ENCODE measurements around the gene ESYT3. TPM values are rescaled to one million over a fixed set of nuclear protein-coding genes. Genes with fewer than 3 reads are reported as not detected.
"Not testable (repeated sequence)": the region's sequence is repeated elsewhere in the genome, so short reads cannot be mapped to it uniquely, and the experiment has no call there.

The ESYT3 gene
- total RNA-seq, 1 donor, result 0.72 TPM

DNA sequence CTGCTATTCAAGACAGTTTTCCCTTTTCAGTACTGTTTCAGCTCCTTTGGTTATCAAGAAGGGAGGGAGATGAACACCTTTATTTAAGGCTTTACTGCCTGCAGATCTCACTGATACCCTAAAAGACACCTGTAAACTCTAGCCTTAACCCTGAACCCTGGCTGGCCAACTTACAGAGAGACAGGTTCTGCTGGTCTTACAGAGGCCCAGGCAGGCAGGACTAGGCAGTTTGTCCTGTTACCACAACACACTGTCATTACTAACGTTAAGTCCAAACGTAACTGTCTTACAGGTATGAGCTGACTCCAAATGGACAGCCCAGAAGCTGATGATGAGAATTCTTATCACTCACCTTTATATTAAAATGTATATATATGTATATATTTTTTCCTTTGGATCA, 42.1 kb downstream of the ESYT3 start:
- Histone ChIP-seq H2AFZ (ENCODE audit: low read length) (no peak overlapping the region), H3K4me1 (ENCODE audit: insufficient read depth, low read length) (no peaks in the 10 kb centered on the region), H3K4me3 (ENCODE audit: insufficient read depth, low read length) (no peak overlapping the region), H3K9me3 (ENCODE audit: low read depth, low read length) (no peaks in the 10 kb centered on the region), H3K27ac (ENCODE audit: low read depth, low read length) (no peak overlapping the region), H3K36me3 (ENCODE audit: insufficient read depth, low read length) (no peaks in the 10 kb centered on the region), H3K79me2 (ENCODE audit: insufficient read depth, low read length) (no peaks in the 10 kb centered on the region), H4K20me1 (ENCODE audit: insufficient read depth, low read length) (no peaks in the 10 kb centered on the region), H3K4me2 (ENCODE audit: insufficient read depth, low read length) (no peak overlapping the region), H3K27me3 (ENCODE audit: insufficient read depth, low read length) (no peaks in the 10 kb centered on the region)
- TF ChIP-seq, protein P1, sequence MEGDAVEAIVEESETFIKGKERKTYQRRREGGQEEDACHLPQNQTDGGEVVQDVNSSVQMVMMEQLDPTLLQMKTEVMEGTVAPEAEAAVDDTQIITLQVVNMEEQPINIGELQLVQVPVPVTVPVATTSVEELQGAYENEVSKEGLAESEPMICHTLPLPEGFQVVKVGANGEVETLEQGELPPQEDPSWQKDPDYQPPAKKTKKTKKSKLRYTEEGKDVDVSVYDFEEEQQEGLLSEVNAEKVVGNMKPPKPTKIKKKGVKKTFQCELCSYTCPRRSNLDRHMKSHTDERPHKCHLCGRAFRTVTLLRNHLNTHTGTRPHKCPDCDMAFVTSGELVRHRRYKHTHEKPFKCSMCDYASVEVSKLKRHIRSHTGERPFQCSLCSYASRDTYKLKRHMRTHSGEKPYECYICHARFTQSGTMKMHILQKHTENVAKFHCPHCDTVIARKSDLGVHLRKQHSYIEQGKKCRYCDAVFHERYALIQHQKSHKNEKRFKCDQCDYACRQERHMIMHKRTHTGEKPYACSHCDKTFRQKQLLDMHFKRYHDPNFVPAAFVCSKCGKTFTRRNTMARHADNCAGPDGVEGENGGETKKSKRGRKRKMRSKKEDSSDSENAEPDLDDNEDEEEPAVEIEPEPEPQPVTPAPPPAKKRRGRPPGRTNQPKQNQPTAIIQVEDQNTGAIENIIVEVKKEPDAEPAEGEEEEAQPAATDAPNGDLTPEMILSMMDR (IDR thresholded peaks at IDR 0.05; ENCODE audit: extremely low read depth, low read depth, low read length), result no peak
- DNase-seq (ENCODE audit: insufficient read length, low spot score, missing footprints), result no peak

DNA sequence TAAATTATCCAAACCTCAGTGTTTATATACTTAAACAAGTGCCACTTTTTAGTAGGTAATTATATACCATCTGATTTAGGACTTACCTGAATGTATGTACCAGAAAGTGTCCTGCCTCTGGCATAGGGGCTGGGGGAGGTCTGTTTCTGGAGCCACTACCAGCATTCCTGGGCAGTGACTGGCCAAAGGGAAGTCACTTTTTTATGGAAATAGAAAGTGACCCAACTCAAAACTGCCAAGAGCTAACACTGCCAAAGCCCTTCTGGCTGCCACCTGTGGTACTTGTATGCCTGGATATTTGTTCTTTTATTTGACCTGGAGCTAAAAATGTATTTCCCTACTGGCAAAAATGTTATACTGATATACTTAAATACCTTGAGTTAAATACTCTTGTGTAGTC, 42.7 kb downstream of the ESYT3 start:
- Histone ChIP-seq H3K79me2 (ENCODE audit: insufficient read depth, low read length) (no peaks in the 10 kb centered on the region), H3K36me3 (ENCODE audit: insufficient read depth, low read length) (no peaks in the 10 kb centered on the region), H3K4me3 (ENCODE audit: insufficient read depth, low read length) (no peak overlapping the region), H3K27me3 (ENCODE audit: insufficient read depth, low read length) (no peaks in the 10 kb centered on the region), H3K4me2 (ENCODE audit: insufficient read depth, low read length) (no peak overlapping the region), H2AFZ (ENCODE audit: low read length) (no peak overlapping the region), H3K4me1 (ENCODE audit: insufficient read depth, low read length) (no peaks in the 10 kb centered on the region), H3K27ac (ENCODE audit: low read depth, low read length) (no peak overlapping the region), H3K9me3 (ENCODE audit: low read depth, low read length) (no peaks in the 10 kb centered on the region), H4K20me1 (ENCODE audit: insufficient read depth, low read length) (no peaks in the 10 kb centered on the region)
- no peak for DNase-seq (ENCODE audit: insufficient read length, low spot score, missing footprints)
- TF ChIP-seq, protein P1 (IDR thresholded peaks at IDR 0.05; ENCODE audit: extremely low read depth, low read depth, low read length), result no peak

DNA sequence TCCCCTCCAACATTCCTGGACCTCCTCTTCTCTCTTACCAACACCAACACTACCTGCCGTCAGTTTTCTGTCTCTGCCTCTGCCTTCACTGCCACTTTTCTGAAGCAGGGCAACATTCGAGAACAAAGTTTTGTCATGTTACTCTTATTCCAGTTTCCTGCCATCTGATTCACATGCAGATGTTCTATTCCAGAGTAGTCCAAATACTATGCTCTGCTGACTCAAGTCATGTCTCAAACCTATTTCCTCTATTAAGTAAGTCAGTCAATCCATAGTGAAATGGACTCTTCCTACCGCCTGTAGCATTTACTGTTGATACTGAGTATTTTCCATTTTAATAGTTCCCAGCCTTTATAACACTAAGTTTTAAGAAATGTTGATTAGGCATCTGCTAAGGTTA, 43.4 kb downstream of the ESYT3 start:
- Histone ChIP-seq H3K4me2 (ENCODE audit: insufficient read depth, low read length) (no peak overlapping the region), H3K27me3 (ENCODE audit: insufficient read depth, low read length) (no peaks in the 10 kb centered on the region), H3K27ac (ENCODE audit: low read depth, low read length) (no peak overlapping the region), H2AFZ (ENCODE audit: low read length) (no peak overlapping the region), H3K9me3 (ENCODE audit: low read depth, low read length) (no peaks in the 10 kb centered on the region), H3K79me2 (ENCODE audit: insufficient read depth, low read length) (no peaks in the 10 kb centered on the region), H4K20me1 (ENCODE audit: insufficient read depth, low read length) (no peaks in the 10 kb centered on the region), H3K4me1 (ENCODE audit: insufficient read depth, low read length) (no peaks in the 10 kb centered on the region), H3K36me3 (ENCODE audit: insufficient read depth, low read length) (no peaks in the 10 kb centered on the region), H3K4me3 (ENCODE audit: insufficient read depth, low read length) (no peak overlapping the region)
- DNase-seq (ENCODE audit: insufficient read length, low spot score, missing footprints), result no peak
- TF ChIP-seq, protein P1 (IDR thresholded peaks at IDR 0.05; ENCODE audit: extremely low read depth, low read depth, low read length), result no peak

- Histone ChIP-seq H4K20me1 (ENCODE audit: insufficient read depth, low read length) (no peaks in the 10 kb centered on the region), H3K4me1 (ENCODE audit: insufficient read depth, low read length) (no peaks in the 10 kb centered on the region), H3K4me2 (ENCODE audit: insufficient read depth, low read length) (no peak overlapping the region), H2AFZ (ENCODE audit: low read length) (no peak overlapping the region), H3K79me2 (ENCODE audit: insufficient read depth, low read length) (no peaks in the 10 kb centered on the region), H3K4me3 (ENCODE audit: insufficient read depth, low read length) (no peak overlapping the region), H3K9me3 (ENCODE audit: low read depth, low read length) (no peaks in the 10 kb centered on the region), H3K36me3 (ENCODE audit: insufficient read depth, low read length) (no peaks in the 10 kb centered on the region), H3K27me3 (ENCODE audit: insufficient read depth, low read length) (no peaks in the 10 kb centered on the region), H3K27ac (ENCODE audit: low read depth, low read length) (no peak overlapping the region)
- no peak for DNase-seq (ENCODE audit: insufficient read length, low spot score, missing footprints)
- TF ChIP-seq, protein P1 (IDR thresholded peaks at IDR 0.05; ENCODE audit: extremely low read depth, low read depth, low read length), result peak; percentile 95
Measured at GRCh38 chr3:138479438-138479863, 45.0 kb downstream of the ESYT3 start.

GRCh38 chr3:138484672-138485071, 50.3 kb downstream of the ESYT3 start:
- DNase-seq (ENCODE audit: insufficient read length, low spot score, missing footprints); H3K4me1 ChIP-seq (ENCODE audit: insufficient read depth, low read length); H3K36me3 ChIP-seq (ENCODE audit: insufficient read depth, low read length); H3K4me2 ChIP-seq (ENCODE audit: insufficient read depth, low read length); H2AFZ ChIP-seq (ENCODE audit: low read length); H3K79me2 ChIP-seq (ENCODE audit: insufficient read depth, low read length); H3K9me3 ChIP-seq (ENCODE audit: low read depth, low read length); H4K20me1 ChIP-seq (ENCODE audit: insufficient read depth, low read length); H3K27me3 ChIP-seq (ENCODE audit: insufficient read depth, low read length); H3K27ac ChIP-seq (ENCODE audit: low read depth, low read length); H3K4me3 ChIP-seq (ENCODE audit: insufficient read depth, low read length): not testable (repeated sequence)

- not testable (repeated sequence) for H3K79me2 ChIP-seq (ENCODE audit: insufficient read depth, low read length); H2AFZ ChIP-seq (ENCODE audit: low read length); H3K9me3 ChIP-seq (ENCODE audit: low read depth, low read length); H3K4me2 ChIP-seq (ENCODE audit: insufficient read depth, low read length); H3K4me3 ChIP-seq (ENCODE audit: insufficient read depth, low read length); H4K20me1 ChIP-seq (ENCODE audit: insufficient read depth, low read length); H3K27me3 ChIP-seq (ENCODE audit: insufficient read depth, low read length); H3K4me1 ChIP-seq (ENCODE audit: insufficient read depth, low read length); H3K36me3 ChIP-seq (ENCODE audit: insufficient read depth, low read length); H3K27ac ChIP-seq (ENCODE audit: low read depth, low read length); DNase-seq (ENCODE audit: insufficient read length, low spot score, missing footprints)
Measured at GRCh38 chr3:138486580-138486979, 52.2 kb downstream of the ESYT3 start.

All from osteoblast (primary cell).